Natural killer cell (primary cell): ENCODE measurements around the gene LEPR. TPM values are rescaled to one million over a fixed set of nuclear protein-coding genes. Genes with fewer than 3 reads are reported as not detected.

Source experiments
- ATAC-seq, 3 donors: fragments of 150-1000 bp in 2 of 3; fragments of 200-7000 bp in 1 of 3; cut with Tn5 transposase; 1 replicate in 1 of 3; 2 replicates in 2 of 3; pipeline ENCODE4 v1.10.0; 2021; ENCODE audit warnings: mild to moderate bottlenecking in 2 of 3, moderate library complexity in 2 of 3
- DNase-seq, 2 donors: peaks; one replicate each; pipeline versions ENCODE4 v3.0.0 to v3.0.0-alpha.2; 2013 to 2021; ENCODE audit warnings: mixed read lengths in 1 of 2
- H3K27ac ChIP-seq: one replicate; pipeline ENCODE4 v1.5.1; 2013; ENCODE audit warnings: mild to moderate bottlenecking, low read length
- H3K27me3 ChIP-seq: one replicate; pipeline ENCODE4 v1.6.1; 2013; ENCODE audit warnings: low read length; ENCODE audit not compliant: control insufficient read depth, insufficient read depth
- H3K36me3 ChIP-seq: one replicate; pipeline ENCODE4 v1.6.1; 2013; ENCODE audit warnings: low read length; ENCODE audit not compliant: control insufficient read depth, insufficient read depth
- H3K4me1 ChIP-seq: one replicate; pipeline ENCODE4 v1.6.1; 2013; ENCODE audit warnings: low read length; ENCODE audit not compliant: control insufficient read depth, insufficient read depth
- H3K4me3 ChIP-seq: one replicate; pipeline ENCODE4 v1.5.1; 2013; ENCODE audit warnings: low read length
- H3K9me3 ChIP-seq: one replicate; pipeline ENCODE4 v1.6.1; 2013; ENCODE audit warnings: low read length; ENCODE audit not compliant: control insufficient read depth, insufficient read depth
- H3K27ac Mint-ChIP-seq, 2 donors: one replicate each; pipeline ENCODE4 v1.8.0; 2022; ENCODE audit warnings: mild to moderate bottlenecking in 2 of 2, mixed read lengths in 2 of 2, moderate library complexity in 1 of 2
- H3K27me3 Mint-ChIP-seq, 2 donors: one replicate each; pipeline ENCODE4 v1.8.0; 2022; ENCODE audit warnings: low read depth in 2 of 2, mixed read lengths in 2 of 2
- H3K36me3 Mint-ChIP-seq: one replicate; pipeline ENCODE4 v1.8.0; 2022; ENCODE audit warnings: mixed read lengths
- H3K4me1 Mint-ChIP-seq, 2 donors: one replicate each; pipeline ENCODE4 v1.8.0; 2022; ENCODE audit warnings: mixed read lengths in 2 of 2
- H3K4me3 Mint-ChIP-seq: one replicate; pipeline ENCODE4 v1.8.0; 2022; ENCODE audit warnings: mild to moderate bottlenecking, moderate library complexity, mixed read lengths
- H3K9me3 Mint-ChIP-seq, 2 donors: one replicate each; pipeline ENCODE4 v1.8.0; 2022; ENCODE audit warnings: mixed read lengths in 2 of 2
- WGBS: methylation state at CpG from one replicate; pipeline ENCODE4 v1.1.7; 2013; ENCODE audit warnings: missing lambda C conversion rate; ENCODE audit not compliant: insufficient coverage; 5-methylcytosine and 5-hydroxymethylcytosine counted together
- intact Hi-C: fragments of 100-400 bp; cut with micrococcal nuclease; formaldehyde crosslinking; loops from one replicate; pipeline ENCODE4 v1.14.2; 2022
- total RNA-seq, 4 donors: library from RNA; stranded (reverse); fragments of 120-200 nt in 1 of 4; gene quantifications; one replicate each; pipeline versions ENCODE4 v1.2.3 to v1.2.4, GENCODE V29; 2013 to 2022
- TF ChIP-seq, protein P1 (sequence below): fragments of 200-600 bp; IDR thresholded peaks from one replicate; pipeline ENCODE4 v1.8.0; 2022; ENCODE audit warnings: antibody characterized with exemption

Gene LEPR
- total RNA-seq, 3 donors from 2014 or later (not counting 1 experiment from before 2014, with no cell fraction given), result 2.0 to 3.6 (median 2.1) TPM

DNA sequence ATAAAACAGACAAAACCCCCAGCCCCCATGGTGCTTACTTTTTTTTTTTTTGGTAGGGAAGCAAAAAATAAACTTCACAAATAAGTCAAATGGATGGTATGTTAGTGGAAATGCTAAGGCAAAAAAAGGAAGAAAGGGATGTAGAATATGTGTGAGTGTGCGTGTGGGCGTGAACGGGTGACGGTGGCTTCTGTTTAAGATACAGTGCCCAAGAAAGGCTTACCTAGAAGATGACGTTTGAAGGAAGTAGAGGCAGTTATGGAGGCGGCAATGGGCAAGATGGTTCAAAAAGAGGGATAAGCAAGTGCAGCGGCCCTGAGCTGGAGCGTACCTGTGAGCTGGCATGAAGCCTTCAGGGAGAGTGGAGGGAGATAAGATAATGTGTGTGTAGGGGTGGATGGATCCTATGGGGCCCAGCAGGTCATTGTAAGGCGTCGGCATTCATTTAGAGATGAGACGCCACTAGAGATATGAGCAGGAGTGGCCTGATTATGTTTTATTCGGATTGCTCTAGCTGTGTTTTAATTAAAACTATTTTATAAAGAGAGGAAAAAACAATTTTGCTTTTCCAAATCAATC lies 19.9 kb downstream of the LEPR start:
- Histone ChIP-seq H3K9me3 (no peaks in the 10 kb centered on the region), H3K27ac (no peak overlapping the region), H3K4me3 (no peak overlapping the region), H3K36me3 (no peaks in the 10 kb centered on the region), H3K4me1 (no peaks in the 10 kb centered on the region), H3K27me3 (no peaks in the 10 kb centered on the region)
- H3K4me3 Mint-ChIP-seq, result no peak overlapping the region
- H3K9me3 Mint-ChIP-seq, result no peaks in the 10 kb centered on the region
- ATAC-seq (no peak), DNase-seq (no peak)
- 85% methylated on average over 11 of the region's 12 CpGs for WGBS
- TF ChIP-seq, protein P1, sequence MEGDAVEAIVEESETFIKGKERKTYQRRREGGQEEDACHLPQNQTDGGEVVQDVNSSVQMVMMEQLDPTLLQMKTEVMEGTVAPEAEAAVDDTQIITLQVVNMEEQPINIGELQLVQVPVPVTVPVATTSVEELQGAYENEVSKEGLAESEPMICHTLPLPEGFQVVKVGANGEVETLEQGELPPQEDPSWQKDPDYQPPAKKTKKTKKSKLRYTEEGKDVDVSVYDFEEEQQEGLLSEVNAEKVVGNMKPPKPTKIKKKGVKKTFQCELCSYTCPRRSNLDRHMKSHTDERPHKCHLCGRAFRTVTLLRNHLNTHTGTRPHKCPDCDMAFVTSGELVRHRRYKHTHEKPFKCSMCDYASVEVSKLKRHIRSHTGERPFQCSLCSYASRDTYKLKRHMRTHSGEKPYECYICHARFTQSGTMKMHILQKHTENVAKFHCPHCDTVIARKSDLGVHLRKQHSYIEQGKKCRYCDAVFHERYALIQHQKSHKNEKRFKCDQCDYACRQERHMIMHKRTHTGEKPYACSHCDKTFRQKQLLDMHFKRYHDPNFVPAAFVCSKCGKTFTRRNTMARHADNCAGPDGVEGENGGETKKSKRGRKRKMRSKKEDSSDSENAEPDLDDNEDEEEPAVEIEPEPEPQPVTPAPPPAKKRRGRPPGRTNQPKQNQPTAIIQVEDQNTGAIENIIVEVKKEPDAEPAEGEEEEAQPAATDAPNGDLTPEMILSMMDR, result no peak
- no peaks in the 10 kb centered on the region for H3K27me3 Mint-ChIP-seq
- no peaks in the 10 kb centered on the region for H3K4me1 Mint-ChIP-seq
- intact Hi-C loops, result no loop called here
- H3K27ac Mint-ChIP-seq, result no peak overlapping the region
- no peaks in the 10 kb centered on the region for H3K36me3 Mint-ChIP-seq

DNA sequence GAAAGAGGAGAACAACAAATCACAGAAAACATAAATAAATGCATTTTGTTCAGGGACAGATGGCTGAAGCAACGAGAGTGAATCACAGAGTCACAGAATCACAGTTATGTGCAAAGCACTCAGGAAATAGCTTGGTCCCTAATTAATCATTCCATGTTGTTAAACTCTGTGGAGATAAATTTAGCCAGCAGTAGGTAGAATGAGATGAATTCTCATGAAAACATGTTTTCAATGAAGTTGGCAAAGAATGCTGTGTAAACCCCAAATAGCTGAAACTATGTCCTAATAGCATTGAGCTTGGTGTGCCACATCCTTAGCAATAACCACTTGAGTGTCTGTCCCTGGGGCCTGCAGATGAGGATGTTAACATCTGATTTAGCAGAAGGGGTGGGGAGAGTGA lies 20.4 kb downstream of the LEPR start:
- Histone ChIP-seq H3K4me1 (no peaks in the 10 kb centered on the region), H3K27ac (no peak overlapping the region), H3K9me3 (no peaks in the 10 kb centered on the region), H3K4me3 (no peak overlapping the region), H3K36me3 (no peaks in the 10 kb centered on the region), H3K27me3 (no peaks in the 10 kb centered on the region)
- Mint-ChIP-seq H3K4me3 (no peak overlapping the region), H3K27ac (no peak overlapping the region), H3K27me3 (no peaks in the 10 kb centered on the region), H3K36me3 (no peaks in the 10 kb centered on the region), H3K9me3 (no peaks in the 10 kb centered on the region), H3K4me1 (no peaks in the 10 kb centered on the region)
- intact Hi-C loops, result no loop called here
- no peak for DNase-seq
- TF ChIP-seq, protein P1, result no peak
- ATAC-seq, result no peak
- 88% methylated on average over 1 of the region's 1 CpG for WGBS

DNA sequence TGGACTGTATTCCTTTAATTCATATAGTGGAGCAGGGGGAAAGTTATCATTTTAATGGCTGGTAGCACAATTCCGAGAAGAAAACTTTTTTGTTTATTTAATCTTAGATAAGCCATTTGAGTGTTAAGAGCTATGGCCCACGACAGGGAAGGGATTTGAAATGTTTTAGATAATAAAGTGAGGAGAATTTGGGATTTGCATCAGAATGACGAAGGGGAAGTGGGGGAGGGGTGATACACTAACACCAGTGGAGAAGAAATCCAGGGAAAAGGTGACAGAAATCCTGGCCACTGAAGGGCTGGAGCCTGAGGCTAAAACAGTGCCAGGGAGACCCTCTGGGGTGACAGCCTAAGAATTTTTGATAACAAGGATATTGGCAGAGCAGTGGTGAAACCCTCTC lies 21.0 kb downstream of the LEPR start:
- intact Hi-C loops, result no loop called here
- H3K36me3 Mint-ChIP-seq, result no peaks in the 10 kb centered on the region
- H3K27ac Mint-ChIP-seq, result no peak overlapping the region
- H3K27me3 Mint-ChIP-seq, result no peaks in the 10 kb centered on the region
- Histone ChIP-seq H3K4me1 (no peaks in the 10 kb centered on the region), H3K27me3 (no peaks in the 10 kb centered on the region), H3K36me3 (no peaks in the 10 kb centered on the region), H3K4me3 (no peak overlapping the region), H3K27ac (no peak overlapping the region), H3K9me3 (no peaks in the 10 kb centered on the region)
- no peaks in the 10 kb centered on the region for H3K9me3 Mint-ChIP-seq
- 93% methylated on average over 3 of the region's 3 CpGs for WGBS
- DNase-seq (no peak), ATAC-seq (no peak)
- no peak overlapping the region for H3K4me3 Mint-ChIP-seq
- no peaks in the 10 kb centered on the region for H3K4me1 Mint-ChIP-seq
- TF ChIP-seq, protein P1, result no peak

DNA sequence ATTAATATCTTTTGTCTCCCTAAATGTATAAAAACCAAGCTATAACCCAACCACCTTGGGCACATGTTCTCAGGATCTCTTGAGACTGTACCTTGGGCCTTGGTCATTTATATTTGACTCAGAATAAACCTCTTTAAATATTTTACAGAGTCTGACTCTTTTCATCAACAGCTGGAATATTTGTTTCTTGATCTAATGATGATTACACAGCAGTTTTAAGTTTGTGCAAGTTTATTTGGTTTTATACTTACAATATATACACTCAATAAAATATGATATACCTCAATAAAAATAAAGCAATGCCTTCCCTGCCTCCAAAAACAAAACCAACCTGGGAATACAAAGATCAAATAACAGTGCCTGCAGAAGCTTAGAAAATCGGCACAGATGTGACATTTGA lies 22.0 kb downstream of the LEPR start:
- intact Hi-C loops, result no loop called here
- TF ChIP-seq, protein P1, result no peak

More for the DNA sequence above, 22.0 kb downstream of the LEPR start:
- no peaks in the 10 kb centered on the region for H3K27me3 Mint-ChIP-seq
- no peaks in the 10 kb centered on the region for H3K36me3 Mint-ChIP-seq
- Histone ChIP-seq H3K27me3 (no peaks in the 10 kb centered on the region), H3K27ac (no peak overlapping the region), H3K4me1 (no peaks in the 10 kb centered on the region), H3K9me3 (no peaks in the 10 kb centered on the region), H3K4me3 (no peak overlapping the region), H3K36me3 (no peaks in the 10 kb centered on the region)
- H3K9me3 Mint-ChIP-seq, result no peaks in the 10 kb centered on the region
- 100% methylated on average over 1 of the region's 1 CpG for WGBS
- DNase-seq (no peak), ATAC-seq (no peak)
- H3K4me1 Mint-ChIP-seq, result no peaks in the 10 kb centered on the region
- no peak overlapping the region for H3K27ac Mint-ChIP-seq
- H3K4me3 Mint-ChIP-seq, result no peak overlapping the region
